SU-DHL-6 (cell line): Measurements from ENCODE around the gene CPN1.

Source experiments
- EZH2phosphoT487 ChIP-seq: fragments of 200-600 bp; sonication (generic), shearing (Covaris generic); conservative IDR thresholded peaks from 2 replicates; pipeline ENCODE4 v1.6.1; 2018; ENCODE audit warnings: mild to moderate bottlenecking, antibody characterized with exemption, low read length, moderate library complexity, mixed read lengths
- TF ChIP-seq, protein P1 (sequence below): fragments of 200-600 bp; sonication (generic); IDR thresholded peaks from one replicate; pipeline ENCODE4 v1.5.1; 2017; ENCODE audit warnings: antibody characterized with exemption, mild to moderate bottlenecking, low read length, moderate library complexity; ENCODE audit not compliant: insufficient read depth, poor library complexity, severe bottlenecking

DNA sequence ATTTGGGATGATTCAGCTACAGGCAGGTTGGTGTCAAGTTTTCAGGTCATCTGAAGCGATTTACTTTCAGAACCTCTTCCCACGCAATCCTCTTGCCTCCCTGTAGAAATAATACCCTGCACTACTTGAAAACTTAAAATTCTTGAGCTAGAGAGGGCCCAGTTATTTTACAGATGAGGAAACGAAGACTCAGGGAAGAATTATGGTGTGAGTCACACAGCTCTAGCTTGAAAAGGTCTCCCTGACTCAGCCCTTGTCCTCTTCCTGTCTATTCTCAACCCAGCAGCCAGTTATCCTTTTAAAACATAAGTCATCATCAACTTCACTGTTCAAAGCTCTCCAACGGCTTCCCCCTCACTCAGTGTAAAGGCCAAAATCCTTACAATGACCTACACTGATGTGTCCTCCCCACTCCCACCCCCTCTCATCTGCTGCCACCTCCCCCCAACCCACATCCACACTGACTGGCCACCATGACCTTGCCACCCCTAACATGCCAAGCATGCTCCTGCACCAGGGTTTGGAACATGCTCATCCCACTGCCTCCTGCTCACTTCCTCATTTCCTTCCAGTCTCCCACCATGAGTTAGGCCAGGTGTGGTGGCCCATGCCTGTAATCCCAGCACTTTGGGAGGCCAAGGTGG is 75.3 kb downstream of the CPN1 start:
- TF ChIP-seq, protein P1, sequence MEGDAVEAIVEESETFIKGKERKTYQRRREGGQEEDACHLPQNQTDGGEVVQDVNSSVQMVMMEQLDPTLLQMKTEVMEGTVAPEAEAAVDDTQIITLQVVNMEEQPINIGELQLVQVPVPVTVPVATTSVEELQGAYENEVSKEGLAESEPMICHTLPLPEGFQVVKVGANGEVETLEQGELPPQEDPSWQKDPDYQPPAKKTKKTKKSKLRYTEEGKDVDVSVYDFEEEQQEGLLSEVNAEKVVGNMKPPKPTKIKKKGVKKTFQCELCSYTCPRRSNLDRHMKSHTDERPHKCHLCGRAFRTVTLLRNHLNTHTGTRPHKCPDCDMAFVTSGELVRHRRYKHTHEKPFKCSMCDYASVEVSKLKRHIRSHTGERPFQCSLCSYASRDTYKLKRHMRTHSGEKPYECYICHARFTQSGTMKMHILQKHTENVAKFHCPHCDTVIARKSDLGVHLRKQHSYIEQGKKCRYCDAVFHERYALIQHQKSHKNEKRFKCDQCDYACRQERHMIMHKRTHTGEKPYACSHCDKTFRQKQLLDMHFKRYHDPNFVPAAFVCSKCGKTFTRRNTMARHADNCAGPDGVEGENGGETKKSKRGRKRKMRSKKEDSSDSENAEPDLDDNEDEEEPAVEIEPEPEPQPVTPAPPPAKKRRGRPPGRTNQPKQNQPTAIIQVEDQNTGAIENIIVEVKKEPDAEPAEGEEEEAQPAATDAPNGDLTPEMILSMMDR: no peak
- TF ChIP-seq EZH2phosphoT487: no peak
